Uterus (tissue), 2 donors: Measurements from ENCODE around the gene ACSL3.

ENCODE experiments used
- CTCF ChIP-seq, 4 experiments: fragments of 200-600 bp in 2 of 4; fragments of 450-650 bp in 2 of 4; sonication (generic) in 2 of 4; IDR thresholded peaks; one replicate each; pipeline ENCODE4 v1.5.1; 2016 to 2019; ENCODE audit warnings: antibody characterized with exemption in 4 of 4, mild to moderate bottlenecking in 2 of 4, moderate library complexity in 1 of 4
- POLR2A ChIP-seq, 2 donors: fragments of 450-650 bp; IDR thresholded peaks; one replicate each; pipeline ENCODE4 v1.6.1; 2016; ENCODE audit warnings: antibody characterized with exemption in 2 of 2, mild to moderate bottlenecking in 1 of 2, moderate library complexity in 1 of 2

GRCh38 chr2:222964376-222965031, 103.7 kb downstream of the ACSL3 start:
- TF ChIP-seq CTCF (IDR thresholded peaks at IDR 0.05) = no peak
- TF ChIP-seq POLR2A (IDR thresholded peaks at IDR 0.05) = no peak
